Measurements from ENCODE around the gene CASP9. TPM values are rescaled to one million over a fixed set of nuclear protein-coding genes. Genes with fewer than 3 reads are reported as not detected.
"Not testable (repeated sequence)": the region's sequence is repeated elsewhere in the genome, so short reads cannot be mapped to it uniquely, and the experiment has no call there.

The CASP9 gene
- total RNA-seq, 1 donor from 2014 or later, result 11.5 TPM

DNA sequence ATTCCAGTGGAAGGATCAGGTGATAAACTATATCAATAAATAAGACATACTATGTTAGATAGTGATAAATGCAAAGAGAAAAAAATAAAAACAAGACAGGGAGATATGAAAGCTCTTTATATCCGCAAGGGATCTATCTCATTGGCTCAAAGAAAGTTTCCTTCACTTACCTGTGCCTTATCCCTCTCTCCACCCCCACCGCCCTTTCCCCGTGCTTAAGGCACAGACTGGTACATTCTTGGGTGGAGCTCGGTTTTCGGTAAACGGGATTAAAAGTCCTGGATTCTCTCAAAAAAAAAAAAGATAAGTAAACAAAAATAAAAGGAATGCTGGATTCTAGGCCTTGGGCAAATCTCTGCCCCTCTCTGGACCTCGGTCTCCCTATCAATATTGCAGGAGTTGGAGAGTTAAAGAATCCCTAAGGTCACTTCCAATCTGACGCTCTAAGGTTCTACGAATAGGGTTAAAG lies 2.0 kb upstream of the CASP9 start:
- peak; percentile 15 for DNase-seq (ENCODE audit: low read depth)

GRCh38 chr1:15525050-15526020 lies 1.3 kb upstream of the CASP9 start:
- DNase-seq (ENCODE audit: low read depth), result peak; percentile 88

- DNase-seq (ENCODE audit: low read depth), result peak; percentile 82
Measured at GRCh38 chr1:15524283-15525049, 451 bp upstream of the CASP9 start.

GRCh38 chr1:15523104-15524020 lies 653 bp downstream of the CASP9 start:
- peak; percentile 48 for DNase-seq (ENCODE audit: low read depth)

DNA sequence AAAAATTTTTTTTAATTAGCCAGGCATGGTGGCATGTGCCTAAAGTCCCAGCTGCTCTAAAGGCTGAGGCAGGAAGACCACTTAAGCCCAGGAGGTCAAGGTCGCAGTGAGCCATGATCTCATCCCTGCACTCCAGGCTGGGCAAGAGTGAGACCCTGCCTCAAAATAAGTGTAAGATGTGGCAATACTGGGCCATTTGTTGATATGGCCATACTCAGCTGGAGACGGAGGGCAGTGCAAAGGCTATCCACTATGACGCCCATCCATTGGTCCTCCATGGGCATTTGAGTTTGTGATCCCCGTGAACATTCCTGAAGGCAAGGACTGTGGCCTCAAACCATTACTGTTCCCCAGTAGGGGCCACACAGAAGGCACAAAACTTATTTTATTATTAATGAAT lies 1.5 kb downstream of the CASP9 start:
- no peak for DNase-seq (ENCODE audit: low read depth)

DNA sequence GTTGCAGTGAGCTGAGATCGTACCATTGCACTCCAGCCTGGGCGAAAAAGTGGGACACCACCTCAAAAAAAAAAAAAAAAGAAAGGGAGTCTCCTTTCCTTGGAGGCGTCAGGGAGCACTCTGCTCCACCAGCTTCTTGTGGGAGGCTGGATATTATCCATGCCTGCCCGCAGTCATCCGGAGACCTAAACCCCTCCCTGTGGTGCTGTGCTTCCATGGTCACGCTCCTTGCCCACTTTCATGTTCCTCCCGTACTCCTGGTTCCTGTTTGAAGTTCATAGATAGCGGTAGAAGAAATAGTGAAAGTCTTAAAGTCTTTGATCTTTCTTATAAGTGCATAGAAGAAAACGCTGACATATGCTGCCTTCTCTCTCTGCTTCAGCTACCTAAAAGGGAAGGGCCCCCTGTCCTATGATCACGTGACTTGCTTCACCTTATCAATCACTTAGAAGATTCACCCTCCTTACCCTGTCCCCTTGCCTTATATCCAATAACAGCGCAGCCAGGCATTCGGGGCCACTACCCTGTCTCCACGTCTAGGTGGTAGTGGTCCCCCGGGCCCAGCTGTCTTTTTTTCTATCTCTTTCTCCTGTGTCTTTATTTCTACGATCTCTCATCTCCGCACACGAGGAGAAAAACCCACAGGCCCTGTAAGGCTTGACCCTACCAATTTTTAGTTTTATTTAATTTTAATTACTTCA lies 2.7 kb downstream of the CASP9 start:
- DNase-seq (ENCODE audit: low read depth), result peak; percentile 62

- DNase-seq (ENCODE audit: low read depth), result no peak
Measured at GRCh38 chr1:15519625-15520024, 4.4 kb downstream of the CASP9 start.

GRCh38 chr1:15515022-15515663 lies 8.9 kb downstream of the CASP9 start:
- DNase-seq (ENCODE audit: low read depth), result no peak

GRCh38 chr1:15514557-15514956 lies 9.5 kb downstream of the CASP9 start:
- DNase-seq (ENCODE audit: low read depth), result not testable (repeated sequence)

DNA sequence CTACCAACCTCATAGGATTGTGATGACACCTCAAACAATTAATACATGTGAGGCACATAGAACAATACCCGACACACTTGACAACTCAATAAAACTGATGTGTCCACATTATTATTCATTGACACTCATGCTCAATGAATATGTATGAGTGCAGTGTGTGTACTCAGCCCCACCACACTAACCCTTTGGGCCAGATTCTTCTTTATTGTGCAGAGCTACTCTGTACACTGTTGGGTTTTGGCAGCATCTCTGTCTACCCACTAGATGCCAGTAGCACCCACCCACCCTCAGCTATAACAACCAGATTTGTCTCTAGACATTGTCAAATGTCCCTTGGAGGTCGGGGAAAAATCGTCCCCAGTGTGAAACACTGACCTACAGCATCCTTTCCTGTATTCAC lies 10.1 kb downstream of the CASP9 start:
- DNase-seq (ENCODE audit: low read depth), result no peak

DNA sequence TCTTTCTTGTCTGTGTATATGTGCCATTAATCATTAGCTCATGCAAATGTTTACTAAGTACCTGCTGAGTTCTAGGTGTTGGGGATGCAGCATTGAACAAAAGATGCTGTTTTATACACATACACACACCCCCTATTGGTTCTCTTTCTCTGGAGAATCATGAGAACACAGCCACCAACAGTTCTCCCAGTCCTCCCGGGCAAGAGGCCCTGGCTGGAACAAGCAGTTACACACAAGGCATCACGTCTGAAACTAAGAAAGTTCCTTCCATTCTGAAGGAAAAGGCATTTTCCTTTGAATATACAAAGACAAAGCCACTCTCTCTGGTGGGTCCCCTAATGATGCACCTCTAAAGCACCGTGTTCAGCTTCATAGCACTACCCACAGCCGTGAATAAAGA lies 10.8 kb downstream of the CASP9 start:
- no peak for DNase-seq (ENCODE audit: low read depth)

DNA sequence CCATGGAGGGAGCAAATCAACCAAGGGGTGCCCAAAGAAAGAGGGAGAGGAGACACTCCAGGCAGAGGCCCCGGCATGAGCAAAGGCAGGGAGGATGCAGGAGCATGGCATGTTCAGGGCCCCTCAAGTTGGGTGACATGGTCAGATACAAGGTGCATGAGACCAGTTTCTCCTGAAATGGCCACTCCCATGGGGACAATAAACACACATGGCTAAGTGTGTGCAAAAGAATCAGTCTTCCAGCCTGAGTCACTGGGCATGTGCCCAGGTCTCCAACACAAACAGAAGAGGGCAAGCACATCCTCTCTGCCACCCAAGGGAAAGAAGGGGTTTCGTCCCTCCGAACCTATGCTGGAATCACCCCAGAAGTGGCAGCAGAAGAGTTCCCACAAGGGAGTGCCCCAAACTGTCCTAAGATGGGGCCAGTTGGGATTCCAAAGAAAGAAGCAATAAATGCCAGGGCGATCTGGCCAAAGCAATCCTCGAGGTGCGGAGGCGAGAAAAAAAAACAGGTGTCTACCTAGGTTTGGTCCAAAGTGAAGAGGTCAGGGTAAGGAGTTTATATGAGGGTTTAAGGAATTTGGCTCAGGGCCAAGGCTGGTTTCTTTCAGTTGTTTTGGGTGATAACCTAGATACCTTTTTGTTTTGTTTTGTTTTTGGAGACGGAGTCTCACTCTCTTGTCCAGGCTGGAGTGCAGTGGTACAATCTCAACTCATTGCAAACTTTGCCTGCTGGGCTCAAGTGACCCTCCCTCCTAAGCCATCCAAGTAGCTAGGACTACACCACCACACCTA lies 13.2 kb downstream of the CASP9 start:
- no peak for DNase-seq (ENCODE audit: low read depth)

- DNase-seq (ENCODE audit: low read depth), result no peak
Measured at GRCh38 chr1:15509586-15509985, 14.4 kb downstream of the CASP9 start.

DNA sequence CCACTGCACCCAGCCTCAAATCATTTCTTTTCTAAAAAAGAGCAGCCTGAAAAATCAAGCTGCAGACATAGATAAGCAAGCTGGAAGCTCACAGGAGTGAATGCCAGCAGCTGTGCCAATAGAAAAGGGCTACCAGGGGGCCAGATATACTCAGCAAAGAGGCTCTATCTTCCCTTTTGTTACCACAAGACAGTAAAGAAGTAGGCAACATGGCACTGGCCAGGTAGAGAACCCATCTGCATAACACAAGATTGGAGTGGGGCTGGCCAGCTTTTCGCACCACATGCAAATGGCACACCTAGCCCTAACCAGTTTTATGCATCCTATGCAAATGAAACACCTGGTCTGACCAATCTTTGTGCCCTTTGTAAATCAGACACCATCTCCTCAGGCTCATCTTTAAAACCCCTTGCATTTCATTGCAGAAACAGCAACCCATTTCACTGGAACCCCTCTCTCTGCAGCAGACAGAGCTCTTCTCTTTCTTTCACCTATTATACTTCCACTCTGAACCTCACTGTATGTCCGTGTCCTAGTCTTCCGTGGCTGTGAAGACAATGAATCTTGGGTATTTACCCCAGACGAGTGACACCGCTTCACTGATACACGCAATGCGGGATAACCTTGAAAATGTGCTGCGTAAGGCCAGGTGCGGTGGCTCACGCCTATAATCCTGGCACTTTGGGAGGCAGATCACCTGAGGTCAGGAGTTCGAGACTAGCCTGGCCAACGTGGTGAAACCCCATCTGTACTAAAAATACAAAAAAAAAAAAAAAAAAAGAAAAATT lies 15.1 kb downstream of the CASP9 start:
- DNase-seq (ENCODE audit: low read depth), result no peak

DNA sequence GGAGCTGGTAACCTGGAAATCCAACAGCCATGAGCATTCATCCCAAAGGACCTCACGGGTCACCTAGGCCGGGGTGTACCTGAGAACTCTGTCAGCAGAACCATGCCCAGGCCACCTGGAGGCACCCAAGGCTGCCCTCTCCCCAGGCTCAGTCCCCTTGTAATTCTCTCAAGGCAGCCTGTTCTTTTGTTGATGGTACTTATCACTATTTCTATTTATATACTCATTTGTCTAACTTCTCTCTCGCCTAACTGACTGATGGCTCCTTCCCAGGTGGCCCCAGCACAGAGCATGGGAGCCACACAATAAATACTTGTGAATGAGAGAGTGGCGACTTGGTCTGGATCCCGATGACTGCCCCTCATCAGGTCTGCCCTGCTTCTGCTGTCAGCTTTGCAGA lies 16.7 kb downstream of the CASP9 start:
- no peak for DNase-seq (ENCODE audit: low read depth)

DNA sequence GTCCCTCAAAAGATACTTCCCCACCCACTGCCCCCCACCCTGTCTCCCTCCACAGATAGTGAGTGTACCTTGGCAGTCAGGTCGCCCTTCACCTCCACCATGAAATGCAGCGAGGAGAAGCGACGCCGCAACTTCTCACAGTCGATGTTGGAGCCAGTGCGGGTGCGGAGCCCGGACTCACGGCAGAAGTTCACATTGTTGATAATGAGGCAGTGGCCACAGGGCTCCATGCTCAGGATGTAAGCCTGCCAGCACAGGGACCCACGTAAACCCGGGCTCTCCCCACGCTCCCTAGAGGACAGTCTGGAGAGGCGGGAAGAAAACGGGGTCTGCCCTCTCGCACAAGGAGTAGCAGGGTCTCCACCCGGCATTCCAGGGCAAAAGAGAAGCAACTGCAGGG lies 17.2 kb downstream of the CASP9 start:
- no peak for DNase-seq (ENCODE audit: low read depth)

DNA sequence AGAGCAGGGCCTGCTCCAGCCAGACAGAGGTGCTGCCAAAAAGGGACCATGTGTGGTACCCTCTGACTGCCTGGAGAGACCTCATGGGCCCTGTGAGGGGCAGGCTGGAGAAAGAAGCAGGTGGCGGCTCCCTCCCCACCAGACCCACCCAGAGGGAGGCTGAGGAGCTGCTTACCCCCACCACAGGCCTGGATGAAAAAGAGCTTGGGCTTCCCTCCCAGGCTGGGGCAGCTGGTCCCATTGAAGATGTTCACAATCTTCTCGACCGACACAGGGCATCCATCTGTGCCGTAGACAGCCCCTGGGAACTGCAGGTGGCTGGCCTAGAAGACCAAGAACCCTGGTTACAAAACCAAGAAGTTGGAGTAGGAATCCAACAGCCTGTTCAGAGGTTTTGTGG lies 19.6 kb downstream of the CASP9 start:
- DNase-seq (ENCODE audit: low read depth), result no peak

DNA sequence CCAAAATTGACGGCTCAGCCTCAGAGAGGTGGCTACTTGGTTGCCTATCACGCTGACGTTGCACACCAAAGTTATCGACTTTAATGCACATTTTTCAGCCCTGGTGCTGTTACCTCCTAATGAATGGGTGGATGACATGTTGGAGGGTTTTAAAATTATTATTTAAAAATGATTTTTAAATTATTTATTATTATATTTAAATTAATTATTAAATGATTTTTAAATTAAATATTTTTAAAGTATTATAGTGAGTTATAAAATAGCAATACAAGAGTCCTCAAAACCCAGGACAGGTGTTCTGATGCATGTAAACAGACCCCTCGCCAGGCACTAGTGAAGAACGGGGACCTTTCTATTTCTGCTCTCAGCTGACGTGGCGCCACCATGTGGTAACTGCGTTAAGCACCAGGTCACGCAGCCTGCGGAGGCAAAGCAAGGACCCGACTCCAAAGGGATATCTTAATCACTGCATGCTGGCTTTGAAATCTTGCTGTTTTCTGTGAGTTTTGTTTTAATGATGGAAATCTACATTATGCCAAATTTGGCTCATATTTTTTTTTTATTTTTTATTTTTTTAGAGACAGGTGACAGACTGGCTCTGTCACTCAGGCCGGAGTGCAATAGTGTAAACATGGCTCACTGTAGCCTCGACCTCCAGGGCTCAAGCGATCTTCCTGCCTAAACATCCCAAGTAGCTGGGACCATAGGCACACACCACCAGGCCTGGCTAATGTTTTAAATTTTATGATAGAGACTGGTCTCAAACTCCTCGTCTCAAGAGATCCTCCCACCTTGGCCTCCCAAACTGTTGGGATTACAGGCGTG lies 22.6 kb downstream of the CASP9 start:
- peak; percentile 21 for DNase-seq (ENCODE audit: low read depth)
